IMR-90 (cell line): ENCODE results near the gene C5. TPM values are rescaled to one million over a fixed set of nuclear protein-coding genes. Genes with fewer than 3 reads are reported as not detected.

ENCODE experiments used
- ATAC-seq: fragments of 200-7000 bp; cut with Tn5 transposase; 2 replicates; pipeline ENCODE4 v1.9.1; 2020; ENCODE audit warnings: low read depth, mild to moderate bottlenecking, moderate library complexity
- BruUV-seq: library from RNA; stranded (reverse); fragments of 400-500 nt; replicated peaks from 2 replicates; lab custom pipeline; 2021; lab: Mats Ljungman, UMichigan
- CTCF ChIA-PET: fragments of 300-600 bp; formaldehyde crosslinking; extraction: SDS; loops from one replicate; lab custom pipeline; 2021; ENCODE audit warnings: antibody characterized with exemption; lab: Yijun Ruan, JAX
- POLR2A ChIA-PET: fragments of 300-600 bp; sonication (Branson Sonifier 250); formaldehyde crosslinking; loops from one replicate; lab custom pipeline; 2022; ENCODE audit warnings: antibody characterized with exemption; ENCODE audit not compliant: unreplicated experiment; lab: Charles Lee
- DNase-seq: peaks from one replicate; pipeline ENCODE4 v3.0.0; 2013
- H2AFZ ChIP-seq: replicated peaks from 2 replicates; pipeline ENCODE3; 2013; ENCODE audit warnings: low read length, mild to moderate bottlenecking; ENCODE audit not compliant: poor library complexity
- H2AK5ac ChIP-seq: 2 replicates; pipeline ENCODE4 v1.6.1; 2013; ENCODE audit warnings: low read depth, low read length, inconsistent platforms
- H2AK9ac ChIP-seq: replicated peaks from 2 replicates; pipeline ENCODE3; 2013; ENCODE audit warnings: mild to moderate bottlenecking, low read depth, low read length, moderate library complexity; ENCODE audit not compliant: poor library complexity
- H2BK120ac ChIP-seq: 2 replicates; pipeline ENCODE4 v1.6.1; 2013; ENCODE audit warnings: low read depth, low read length, inconsistent platforms
- H2BK15ac ChIP-seq: 3 replicates; pipeline ENCODE4 v1.6.1; 2013; ENCODE audit warnings: low read depth, low read length, inconsistent platforms
- H2BK20ac ChIP-seq: 2 replicates; pipeline ENCODE4 v1.6.1; 2013; ENCODE audit warnings: low read depth, mild to moderate bottlenecking, inconsistent platforms, low read length, moderate library complexity
- H2BK5ac ChIP-seq: 2 replicates; pipeline ENCODE4 v1.6.1; 2013; ENCODE audit warnings: mild to moderate bottlenecking, low read depth, low read length, inconsistent platforms; ENCODE audit not compliant: poor library complexity, severe bottlenecking
- H3K14ac ChIP-seq: replicated peaks from 2 replicates; pipeline ENCODE4 v1.6.1; 2013; ENCODE audit warnings: low read depth, low read length, inconsistent platforms
- H3K18ac ChIP-seq: 2 replicates; pipeline ENCODE4 v1.6.1; 2013; ENCODE audit warnings: low read depth, low read length, control low read depth
- H3K23ac ChIP-seq: 2 replicates; pipeline ENCODE4 v1.6.1; 2013; ENCODE audit warnings: low read depth, low read length, inconsistent platforms
- H3K27ac ChIP-seq: 2 replicates; pipeline ENCODE4 v1.5.1; 2013; ENCODE audit warnings: mild to moderate bottlenecking, control low read depth, low read length; ENCODE audit not compliant: insufficient read depth
- H3K27me3 ChIP-seq: 2 replicates; pipeline ENCODE4 v1.6.1; 2013; ENCODE audit warnings: low read length; ENCODE audit not compliant: control insufficient read depth, insufficient read depth
- H3K36me3 ChIP-seq: 2 replicates; pipeline ENCODE4 v1.6.1; 2013; ENCODE audit warnings: low read length, mixed read lengths; ENCODE audit not compliant: control insufficient read depth, insufficient read depth
- H3K4ac ChIP-seq: 2 replicates; pipeline ENCODE4 v1.6.1; 2013; ENCODE audit warnings: low read depth, low read length, inconsistent platforms
- H3K4me1 ChIP-seq: 2 replicates; pipeline ENCODE4 v1.6.1; 2013; ENCODE audit warnings: low read length, mixed read lengths; ENCODE audit not compliant: control insufficient read depth, insufficient read depth
- H3K4me2 ChIP-seq: 2 replicates; pipeline ENCODE4 v1.6.1; 2013; ENCODE audit warnings: low read depth, mild to moderate bottlenecking, control low read depth, low read length, moderate library complexity
- H3K4me3 ChIP-seq: 2 replicates; pipeline ENCODE4 v1.5.1; 2013; ENCODE audit warnings: low read depth, mild to moderate bottlenecking, control low read depth, low read length, moderate library complexity; ENCODE audit not compliant: insufficient read depth
- H3K56ac ChIP-seq: 2 replicates; pipeline ENCODE4 v1.6.1; 2013; ENCODE audit warnings: low read length, inconsistent platforms; ENCODE audit not compliant: insufficient read depth; ENCODE audit errors: extremely low read depth
- H3K79me1 ChIP-seq, 2 experiments: 2 replicates each; pipeline ENCODE4 v1.6.1; 2013; ENCODE audit warnings: low read length in 2 of 2, inconsistent platforms in 1 of 2, low read depth in 1 of 2
- H3K9ac ChIP-seq: 2 replicates; pipeline ENCODE4 v1.6.1; 2013; ENCODE audit warnings: low read depth, low read length, control low read depth
- H3K9me1 ChIP-seq: 2 replicates; pipeline ENCODE4 v1.6.1; 2013; ENCODE audit warnings: low read length, inconsistent platforms; ENCODE audit not compliant: insufficient read depth
- H3K9me3 ChIP-seq: 2 replicates; pipeline ENCODE4 v1.6.1; 2013; ENCODE audit warnings: low read length; ENCODE audit not compliant: control insufficient read depth, insufficient read depth
- H4K20me1 ChIP-seq: 2 replicates; pipeline ENCODE4 v1.6.1; 2013; ENCODE audit warnings: low read length, inconsistent platforms; ENCODE audit not compliant: insufficient read depth
- H4K5ac ChIP-seq: 2 replicates; pipeline ENCODE4 v1.6.1; 2013; ENCODE audit warnings: mild to moderate bottlenecking, low read depth, low read length, control low read depth
- H4K8ac ChIP-seq, 2 experiments: 2 replicates each; pipeline ENCODE4 v1.6.1; 2013; ENCODE audit warnings: low read depth in 2 of 2, low read length in 2 of 2, control low read depth in 1 of 2, inconsistent platforms in 1 of 2
- H4K91ac ChIP-seq: 2 replicates; pipeline ENCODE4 v1.6.1; 2013; ENCODE audit warnings: low read depth, low read length, inconsistent platforms; ENCODE audit not compliant: insufficient read depth
- CEBPB ChIP-seq: IDR thresholded peaks from 2 replicates; pipeline ENCODE4 v1.6.1; 2012; ENCODE audit warnings: low read depth, low read length, improper control_type of control experiment
- CHD1 ChIP-seq: IDR thresholded peaks from 2 replicates; pipeline ENCODE4 v1.6.1; 2012; ENCODE audit warnings: low read depth, low read length, improper control_type of control experiment
- MAFK ChIP-seq: IDR thresholded peaks from 2 replicates; pipeline ENCODE4 v1.6.1; 2012; ENCODE audit warnings: low read depth, low read length, improper control_type of control experiment
- MXI1 ChIP-seq: IDR thresholded peaks from 2 replicates; pipeline ENCODE4 v1.6.1; 2012; ENCODE audit warnings: low read depth, mild to moderate bottlenecking, low read length, moderate library complexity, borderline replicate concordance
- NFE2L2 ChIP-seq: fragments of 150-350 bp; IDR thresholded peaks from 2 replicates; pipeline ENCODE4 v1.6.1; 2016; ENCODE audit warnings: low read depth, mild to moderate bottlenecking, low read length
- POLR2A ChIP-seq: IDR thresholded peaks from 2 replicates; pipeline ENCODE4 v1.6.1; 2012; ENCODE audit warnings: mild to moderate bottlenecking, low read depth, low read length
- RAD21 ChIP-seq: IDR thresholded peaks from 2 replicates; pipeline ENCODE4 v1.6.1; 2012; ENCODE audit warnings: low read length, improper control_type of control experiment
- RCOR1 ChIP-seq: IDR thresholded peaks from 2 replicates; pipeline ENCODE4 v1.6.1; 2012; ENCODE audit warnings: mild to moderate bottlenecking, low read length, improper control_type of control experiment; ENCODE audit not compliant: insufficient replicate concordance
- RFX5 ChIP-seq: IDR thresholded peaks from 2 replicates; pipeline ENCODE4 v1.8.0; 2012; ENCODE audit warnings: low read depth, mild to moderate bottlenecking, low read length, moderate library complexity
- WGBS, 2 experiments: methylation state at CpG; one replicate each; pipeline versions ENCODE4 v1.1.5 to v1.1.7; 2013; ENCODE audit warnings: missing lambda C conversion rate in 2 of 2; ENCODE audit not compliant: insufficient read length in 1 of 2; ENCODE audit errors: extremely low coverage in 2 of 2; 5-methylcytosine and 5-hydroxymethylcytosine counted together
- dilution Hi-C: fragments of 300-500 bp; cut with HindIII; formaldehyde crosslinking; loops from one replicate; pipeline ENCODE4 v1.14.3; 2018; ENCODE audit warnings: low sequenced_read_pairs; ENCODE audit not compliant: unreplicated experiment
- in situ Hi-C: fragments of 300-500 bp; cut with MboI; formaldehyde crosslinking; loops from 3 replicates; pipeline ENCODE4 v1.14.3; 2019; ENCODE audit warnings: low sequenced_read_pairs, inconsistent platforms, mixed read lengths
- intact Hi-C: fragments of 100-400 bp; cut with micrococcal nuclease; formaldehyde crosslinking; loops from 2 replicates; pipeline ENCODE4 v1.10.0; 2022
- polyA plus RNA-seq, 3 experiments: library from polyadenylated mRNA; depleted of rRNA; stranded (reverse); fragments of >200 nt; gene quantifications; 2 replicates each; pipeline ENCODE4 v1.2.3, GENCODE V29; 2012; ENCODE audit warnings: low replicate concordance in 1 of 3
- total RNA-seq: library from RNA; depleted of rRNA; stranded (reverse); fragments of >200 nt; gene quantifications from 2 replicates; pipeline ENCODE4 v1.2.3, GENCODE V29; 2012
- TF ChIP-seq, protein P1 (sequence below): conservative IDR thresholded peaks from 2 replicates; pipeline ENCODE4 v1.5.1; 2012; ENCODE audit warnings: mild to moderate bottlenecking, low read depth, low read length, improper control_type of control experiment
- TF ChIP-seq, protein P2 (sequence below): fragments of 150-350 bp; IDR thresholded peaks from 2 replicates; pipeline ENCODE4 v1.6.1; 2016; ENCODE audit warnings: low read depth, mild to moderate bottlenecking, low read length, moderate library complexity, borderline replicate concordance

C5 gene
- total and polyA plus RNA-seq, 2 of the 4 experiments (the other 2 are of a cell fraction) = 1.5 to 2.3 TPM

DNA sequence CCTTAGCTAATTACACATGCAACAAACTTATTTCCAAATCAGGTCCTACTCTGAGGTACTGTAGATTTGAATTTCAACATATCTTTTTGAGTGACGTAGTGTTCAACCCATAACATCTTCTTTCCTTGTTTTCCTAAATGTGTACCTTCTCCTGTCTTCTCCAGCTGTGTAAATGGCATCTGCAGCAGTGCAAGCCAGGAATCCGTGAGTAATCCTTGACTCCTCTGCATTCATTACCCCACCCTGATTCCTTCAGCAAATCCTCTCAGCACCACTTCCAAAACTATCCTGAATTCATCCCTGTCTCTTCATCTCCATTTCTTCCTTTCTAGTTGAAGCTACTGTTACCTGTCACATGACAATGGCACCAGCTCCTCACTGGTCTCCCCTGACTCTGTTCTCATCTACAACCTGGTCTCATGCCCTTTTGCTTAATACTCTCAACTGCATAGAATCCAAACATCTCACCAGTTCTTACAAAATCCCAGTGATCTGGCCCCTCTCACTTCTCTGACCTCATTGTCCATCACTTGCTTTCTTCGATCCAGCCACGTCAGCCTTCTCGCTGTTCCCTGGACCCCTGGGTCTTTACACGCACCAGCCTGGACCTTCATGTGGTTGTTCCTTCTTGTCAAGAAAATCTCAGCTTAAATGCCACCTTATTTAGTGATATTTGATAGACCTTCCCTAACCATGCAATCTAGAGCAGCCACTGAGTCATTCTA, 108.9 kb downstream of the C5 start:
- ChIA-PET POLR2A (no interaction called here), CTCF (no interaction called here)
- Histone ChIP-seq H3K4me3 (no peak overlapping the region), H3K9me1 (peaks cover 25% of the 10 kb centered on the region), H4K8ac (peak overlapping the region in 1 of 2 experiments; percentile 50; a peak in 1 of 4 replicates), H3K4me2 (peak overlapping the region; percentile 44), H4K91ac (peak overlapping the region; percentile 64; the same call in 1 of the 2 replicates), H3K9ac (no peak overlapping the region), H3K18ac (peak overlapping the region; percentile 19), H3K36me3 (no peaks in the 10 kb centered on the region), H2BK120ac (peak overlapping the region; percentile 89), H4K5ac (peak overlapping the region; percentile 53; the same call in 1 of the 2 replicates), H3K56ac (no peak overlapping the region), H2AFZ (peak overlapping the region; percentile 83), H3K27ac (peak overlapping the region; percentile 32; the same call in 1 of the 2 replicates), H2BK20ac (peak overlapping the region; percentile 74), H2AK5ac (peak overlapping the region; percentile 94), H3K4ac (peak overlapping the region; percentile 80), H3K23ac (no peak overlapping the region), H3K27me3 (no peaks in the 10 kb centered on the region), H3K9me3 (no peaks in the 10 kb centered on the region), H2BK5ac (no peak overlapping the region), H4K20me1 (no peaks in the 10 kb centered on the region), H3K14ac (peak overlapping the region; percentile 74), H2AK9ac (peak overlapping the region; percentile 65), H3K79me1 (no peaks in the 10 kb centered on the region), H3K4me1 (peaks cover 30% of the 10 kb centered on the region), H2BK15ac (peak overlapping the region; percentile 62; the same call in 1 of the 3 replicates)
- no peak for TF ChIP-seq CEBPB
- TF ChIP-seq CHD1 = no peak
- TF ChIP-seq, protein P1, sequence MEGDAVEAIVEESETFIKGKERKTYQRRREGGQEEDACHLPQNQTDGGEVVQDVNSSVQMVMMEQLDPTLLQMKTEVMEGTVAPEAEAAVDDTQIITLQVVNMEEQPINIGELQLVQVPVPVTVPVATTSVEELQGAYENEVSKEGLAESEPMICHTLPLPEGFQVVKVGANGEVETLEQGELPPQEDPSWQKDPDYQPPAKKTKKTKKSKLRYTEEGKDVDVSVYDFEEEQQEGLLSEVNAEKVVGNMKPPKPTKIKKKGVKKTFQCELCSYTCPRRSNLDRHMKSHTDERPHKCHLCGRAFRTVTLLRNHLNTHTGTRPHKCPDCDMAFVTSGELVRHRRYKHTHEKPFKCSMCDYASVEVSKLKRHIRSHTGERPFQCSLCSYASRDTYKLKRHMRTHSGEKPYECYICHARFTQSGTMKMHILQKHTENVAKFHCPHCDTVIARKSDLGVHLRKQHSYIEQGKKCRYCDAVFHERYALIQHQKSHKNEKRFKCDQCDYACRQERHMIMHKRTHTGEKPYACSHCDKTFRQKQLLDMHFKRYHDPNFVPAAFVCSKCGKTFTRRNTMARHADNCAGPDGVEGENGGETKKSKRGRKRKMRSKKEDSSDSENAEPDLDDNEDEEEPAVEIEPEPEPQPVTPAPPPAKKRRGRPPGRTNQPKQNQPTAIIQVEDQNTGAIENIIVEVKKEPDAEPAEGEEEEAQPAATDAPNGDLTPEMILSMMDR = no peak
- TF ChIP-seq MAFK = no peak
- TF ChIP-seq NFE2L2 = no peak
- TF ChIP-seq, protein P2, sequence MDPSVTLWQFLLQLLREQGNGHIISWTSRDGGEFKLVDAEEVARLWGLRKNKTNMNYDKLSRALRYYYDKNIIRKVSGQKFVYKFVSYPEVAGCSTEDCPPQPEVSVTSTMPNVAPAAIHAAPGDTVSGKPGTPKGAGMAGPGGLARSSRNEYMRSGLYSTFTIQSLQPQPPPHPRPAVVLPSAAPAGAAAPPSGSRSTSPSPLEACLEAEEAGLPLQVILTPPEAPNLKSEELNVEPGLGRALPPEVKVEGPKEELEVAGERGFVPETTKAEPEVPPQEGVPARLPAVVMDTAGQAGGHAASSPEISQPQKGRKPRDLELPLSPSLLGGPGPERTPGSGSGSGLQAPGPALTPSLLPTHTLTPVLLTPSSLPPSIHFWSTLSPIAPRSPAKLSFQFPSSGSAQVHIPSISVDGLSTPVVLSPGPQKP = no peak
- TF ChIP-seq RFX5 = no peak
- no peak for TF ChIP-seq RAD21
- TF ChIP-seq RCOR1 = no peak
- TF ChIP-seq MXI1 = no peak
- no peak for TF ChIP-seq POLR2A
- ATAC-seq (no peak), DNase-seq (peak; percentile 60)
- dilution Hi-C loops = no loop called here
- intact Hi-C loops = no loop called here
- no TSS peak for BruUV-seq
- in situ Hi-C loops = no loop called here
- WGBS, 2 experiments = 46% methylated on average over 2 of the region's 6 CpGs; no CpG with 5 or more reads in 1 of the 2 experiments
